Right atrium auricular region (tissue), 2 donors: ENCODE results near the gene PRELID3B. TPM values are rescaled to one million over a fixed set of nuclear protein-coding genes. Genes with fewer than 3 reads are reported as not detected.

Experiments used
- DNase-seq: peaks from one replicate; pipeline ENCODE4 v3.0.0-alpha.2; 2019; ENCODE audit warnings: low spot score
- H3K27ac ChIP-seq, 2 donors: fragments of 200-600 bp; sonication (generic); 1 replicate in 1 of 2; 2 replicates in 1 of 2; pipeline ENCODE4 v1.5.1; 2016 to 2019
- H3K27me3 ChIP-seq, 2 donors: fragments of 200-600 bp; sonication (generic); one replicate each; pipeline versions ENCODE4 v1.5.1 to v1.6.0; 2017 to 2019
- H3K36me3 ChIP-seq: fragments of 200-600 bp; sonication (generic); one replicate; pipeline ENCODE4 v1.5.1; 2016
- H3K4me1 ChIP-seq, 2 donors: fragments of 200-600 bp; sonication (generic); one replicate each; pipeline versions ENCODE4 v1.5.1 to v1.6.0; 2017 to 2019
- H3K4me3 ChIP-seq, 2 donors: fragments of 200-600 bp; sonication (generic); 1 replicate in 1 of 2; 2 replicates in 1 of 2; pipeline ENCODE4 v1.5.1; 2017 to 2019; ENCODE audit warnings: mild to moderate bottlenecking in 1 of 2, moderate library complexity in 1 of 2
- H3K9me3 ChIP-seq, 2 donors: fragments of 200-600 bp; sonication (generic); one replicate each; pipeline ENCODE4 v1.5.1; 2019
- total RNA-seq, 2 donors: library from RNA; depleted of rRNA; stranded (reverse); fragments of >200 nt; gene quantifications; one replicate each; pipeline ENCODE4 v1.1.0, GENCODE V29; 2016
- TF ChIP-seq, protein P1 (sequence below), 2 donors: fragments of 200-600 bp; sonication (generic); IDR thresholded peaks; one replicate each; pipeline ENCODE4 v1.5.1; 2019; ENCODE audit warnings: antibody characterized with exemption in 2 of 2

PRELID3B gene
- total RNA-seq, 2 donors from 2014 or later, result 34.6 to 35.2 TPM

DNA sequence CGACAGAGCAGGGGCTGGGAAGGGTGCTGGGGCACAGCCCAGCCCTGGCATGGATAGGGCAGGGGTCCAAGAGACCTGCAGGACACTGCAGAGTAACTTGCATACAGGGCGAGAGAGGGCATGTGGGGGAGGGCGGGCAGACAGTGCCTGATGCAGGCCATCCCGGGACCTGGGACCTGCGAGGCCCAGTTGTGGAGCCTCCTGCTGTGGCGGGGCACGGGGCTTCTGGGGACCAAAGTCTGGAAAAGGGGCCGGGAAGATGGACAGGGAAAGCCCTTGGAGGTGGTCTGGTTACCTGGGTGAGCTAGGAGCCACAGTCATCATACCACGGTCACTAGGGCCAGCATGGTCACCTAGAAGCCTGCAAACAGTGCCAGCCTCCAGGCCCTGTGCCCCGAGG, 23.8 kb downstream of the PRELID3B start:
- Histone ChIP-seq H3K27ac (no peak overlapping the region), H3K4me1 (peaks cover 0 to 44% of the 10 kb centered on the region in 2 donors), H3K27me3 (no peaks in the 10 kb centered on the region), H3K36me3 (peaks cover 8% of the 10 kb centered on the region), H3K4me3 (no peak overlapping the region), H3K9me3 (no peaks in the 10 kb centered on the region)
- TF ChIP-seq, protein P1, sequence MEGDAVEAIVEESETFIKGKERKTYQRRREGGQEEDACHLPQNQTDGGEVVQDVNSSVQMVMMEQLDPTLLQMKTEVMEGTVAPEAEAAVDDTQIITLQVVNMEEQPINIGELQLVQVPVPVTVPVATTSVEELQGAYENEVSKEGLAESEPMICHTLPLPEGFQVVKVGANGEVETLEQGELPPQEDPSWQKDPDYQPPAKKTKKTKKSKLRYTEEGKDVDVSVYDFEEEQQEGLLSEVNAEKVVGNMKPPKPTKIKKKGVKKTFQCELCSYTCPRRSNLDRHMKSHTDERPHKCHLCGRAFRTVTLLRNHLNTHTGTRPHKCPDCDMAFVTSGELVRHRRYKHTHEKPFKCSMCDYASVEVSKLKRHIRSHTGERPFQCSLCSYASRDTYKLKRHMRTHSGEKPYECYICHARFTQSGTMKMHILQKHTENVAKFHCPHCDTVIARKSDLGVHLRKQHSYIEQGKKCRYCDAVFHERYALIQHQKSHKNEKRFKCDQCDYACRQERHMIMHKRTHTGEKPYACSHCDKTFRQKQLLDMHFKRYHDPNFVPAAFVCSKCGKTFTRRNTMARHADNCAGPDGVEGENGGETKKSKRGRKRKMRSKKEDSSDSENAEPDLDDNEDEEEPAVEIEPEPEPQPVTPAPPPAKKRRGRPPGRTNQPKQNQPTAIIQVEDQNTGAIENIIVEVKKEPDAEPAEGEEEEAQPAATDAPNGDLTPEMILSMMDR (IDR thresholded peaks at IDR 0.05), result no peak
- DNase-seq, result no peak

DNA sequence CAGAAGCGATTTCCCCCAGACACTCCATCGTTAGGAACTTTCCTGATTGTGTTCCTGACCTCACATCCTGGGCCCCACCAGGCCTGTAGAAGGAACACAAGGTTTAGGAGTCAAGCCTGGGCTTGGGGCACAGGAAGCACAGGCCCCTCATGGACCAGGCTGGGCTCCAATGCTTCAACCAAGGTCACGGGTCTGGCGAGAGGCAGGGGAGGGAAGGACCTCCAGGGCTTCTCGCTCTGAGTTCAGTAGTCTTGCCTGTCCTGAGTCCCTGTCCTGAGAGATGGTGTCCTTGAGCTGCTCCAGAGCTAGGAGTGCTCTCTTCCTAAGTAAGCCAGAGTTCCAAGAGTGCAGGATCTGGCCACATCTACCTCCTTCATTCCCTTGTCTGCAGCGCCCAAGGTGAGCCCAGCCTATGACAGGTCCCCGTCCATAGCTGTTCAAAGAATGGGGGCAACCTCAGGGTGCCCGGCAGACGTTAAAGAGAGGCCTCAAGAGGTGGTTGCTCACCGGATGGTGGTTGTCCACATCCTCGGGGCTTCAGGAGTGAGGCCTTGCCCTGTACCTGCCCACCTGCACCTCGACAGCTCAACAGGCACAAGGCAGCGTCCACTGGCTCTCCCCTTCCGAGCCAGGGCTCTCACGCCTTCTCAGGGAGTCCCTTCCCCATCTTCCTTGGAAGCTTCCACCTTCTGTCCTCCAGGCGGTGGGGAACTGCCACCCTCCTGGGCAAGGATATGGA, 24.9 kb downstream of the PRELID3B start:
- peaks cover 3% of the 10 kb centered on the region for H3K36me3 ChIP-seq
- no peak overlapping the region for H3K4me3 ChIP-seq
- TF ChIP-seq, protein P1 (IDR thresholded peaks at IDR 0.05), result no peak
- H3K4me1 ChIP-seq, result peaks cover 0 to 44% of the 10 kb centered on the region in 2 donors
- DNase-seq, result no peak
- H3K27ac ChIP-seq, result peak overlapping the region in 1 of 2 donors; percentile 30
- H3K27me3 ChIP-seq, result no peaks in the 10 kb centered on the region
- no peaks in the 10 kb centered on the region for H3K9me3 ChIP-seq

DNA sequence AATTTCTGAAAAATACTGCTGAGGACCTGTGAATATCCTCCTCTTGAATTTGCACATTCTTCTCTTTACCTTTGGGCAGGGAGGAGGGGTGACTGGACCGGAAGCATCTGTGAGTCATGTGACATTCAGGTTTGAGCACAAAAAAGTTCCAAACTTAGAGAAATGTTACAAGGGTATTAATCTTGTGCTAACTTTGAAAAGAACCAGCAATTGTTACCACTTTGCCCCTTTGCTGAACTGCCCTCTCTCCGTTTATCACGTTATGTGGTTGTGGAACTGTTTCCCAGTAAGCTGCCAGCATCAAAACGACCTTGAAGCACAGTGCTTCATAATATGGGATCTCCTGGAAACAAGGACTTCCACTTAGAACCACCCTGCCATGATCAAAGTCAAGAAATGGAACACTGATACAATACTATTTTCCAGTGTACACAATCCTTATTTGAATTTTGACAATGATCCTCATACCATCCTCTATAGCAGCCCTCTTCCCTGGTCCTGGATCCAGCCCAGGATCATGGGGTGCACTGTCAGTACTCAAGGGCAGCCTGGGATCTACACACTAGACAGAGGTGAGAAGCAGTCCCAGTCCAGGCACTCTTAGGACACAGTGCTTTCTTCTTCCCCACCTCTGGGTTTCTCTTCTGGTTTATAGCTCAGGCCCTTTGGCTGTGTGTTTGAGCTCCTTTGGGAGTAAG, 25.6 kb downstream of the PRELID3B start:
- Histone ChIP-seq H3K4me1 (peaks cover 0 to 44% of the 10 kb centered on the region in 2 donors), H3K4me3 (no peak overlapping the region), H3K27ac (peak overlapping the region in 1 of 2 donors; percentile 30), H3K9me3 (no peaks in the 10 kb centered on the region), H3K27me3 (no peaks in the 10 kb centered on the region), H3K36me3 (no peaks in the 10 kb centered on the region)
- DNase-seq, result no peak
- TF ChIP-seq, protein P1 (IDR thresholded peaks at IDR 0.05), result no peak

DNA sequence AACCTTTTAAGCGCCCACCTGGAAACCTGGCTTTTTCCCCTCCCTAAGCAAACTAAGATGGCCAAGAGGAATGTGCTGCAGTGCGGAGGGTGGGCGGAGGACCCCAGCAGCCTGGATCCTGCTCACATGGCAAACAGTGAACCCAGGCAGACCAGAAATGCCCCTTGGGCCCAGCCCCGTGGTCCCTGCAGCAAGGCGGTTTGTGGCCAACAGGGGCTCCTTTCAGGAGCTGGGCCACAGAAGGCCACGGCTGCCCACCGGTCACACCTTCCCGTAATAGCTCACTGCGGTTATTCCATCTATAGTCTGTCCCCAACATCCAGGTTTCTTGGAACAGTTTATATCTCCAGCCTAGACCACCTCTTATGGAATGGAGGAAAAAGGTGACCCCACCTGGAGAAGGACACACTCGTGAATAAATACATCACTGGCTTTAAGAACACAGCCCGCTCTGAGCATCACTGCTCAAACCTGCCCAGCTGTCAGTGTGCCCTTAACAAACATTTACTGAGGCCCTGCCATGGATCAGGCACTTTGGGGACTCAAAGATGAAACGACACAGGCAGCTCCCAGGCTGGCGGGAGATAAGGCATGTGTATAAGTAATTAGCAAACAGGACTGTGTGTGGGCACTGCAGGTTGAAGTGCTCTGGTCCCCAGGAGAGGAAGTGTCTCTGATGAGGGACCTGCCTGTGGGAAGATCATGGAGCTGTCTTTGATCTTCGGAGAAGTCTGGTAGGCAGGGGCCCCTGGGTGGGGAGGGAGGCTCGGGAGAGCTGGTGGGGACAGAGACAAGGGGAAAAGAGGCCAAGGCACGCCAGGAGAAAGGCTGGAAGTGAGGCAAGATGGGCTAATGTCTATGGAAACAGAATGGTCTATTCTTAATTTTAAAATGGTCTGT, 26.5 kb downstream of the PRELID3B start:
- H3K36me3 ChIP-seq, result no peaks in the 10 kb centered on the region
- no peaks in the 10 kb centered on the region for H3K9me3 ChIP-seq
- TF ChIP-seq, protein P1 (IDR thresholded peaks at IDR 0.05), result no peak
- no peak overlapping the region for H3K4me3 ChIP-seq
- H3K27me3 ChIP-seq, result no peaks in the 10 kb centered on the region
- peaks cover 0 to 47% of the 10 kb centered on the region in 2 donors for H3K4me1 ChIP-seq
- no peak for DNase-seq
- peak overlapping the region in 1 of 2 donors; percentile 56 for H3K27ac ChIP-seq

DNA sequence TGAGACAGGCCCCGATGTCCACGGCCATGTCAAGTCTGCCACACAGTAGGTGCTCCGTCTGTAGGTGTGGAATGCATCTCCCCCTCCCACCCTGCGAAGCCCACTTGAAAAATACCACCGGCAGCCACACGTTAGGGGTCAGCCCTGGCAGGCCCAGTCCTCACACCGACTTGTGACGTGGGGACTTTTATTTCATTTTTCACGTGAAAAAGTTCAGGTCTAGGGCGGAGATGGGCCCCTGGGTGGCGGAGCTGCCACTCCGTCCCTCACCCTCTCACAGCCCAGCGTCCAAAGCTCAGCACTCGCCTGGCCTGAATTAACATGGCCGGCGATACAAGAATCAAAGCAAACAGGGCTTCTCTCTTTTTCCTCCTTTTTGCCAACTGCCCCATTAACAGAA, 27.2 kb downstream of the PRELID3B start:
- TF ChIP-seq, protein P1 (IDR thresholded peaks at IDR 0.05), result no peak
- no peak for DNase-seq
- no peak overlapping the region for H3K4me3 ChIP-seq
- no peaks in the 10 kb centered on the region for H3K36me3 ChIP-seq
- no peaks in the 10 kb centered on the region for H3K9me3 ChIP-seq
- H3K4me1 ChIP-seq, result peaks cover 0 to 50% of the 10 kb centered on the region in 2 donors
- peak overlapping the region; percentile 56 to 65 for H3K27ac ChIP-seq
- H3K27me3 ChIP-seq, result no peaks in the 10 kb centered on the region
